HepG2 (cell line): ENCODE results near the gene YPEL5. TPM values are rescaled to one million over a fixed set of nuclear protein-coding genes. Genes with fewer than 3 reads are reported as not detected.

ENCODE experiments used
- AGO1 ChIP-seq: fragments of 200-400 bp; formaldehyde crosslinking; IDR thresholded peaks from 2 replicates; pipeline ENCODE4 v1.6.1; 2017; ENCODE audit warnings: mild to moderate bottlenecking, low read depth, low read length, moderate library complexity; ENCODE audit not compliant: poor library complexity, severe bottlenecking
- AKAP8 ChIP-seq: sonication (generic); formaldehyde crosslinking; IDR thresholded peaks from 2 replicates; pipeline ENCODE4 v1.5.1; 2020; ENCODE audit warnings: mild to moderate bottlenecking, missing genetic modification reagents
- GATAD1 ChIP-seq: IDR thresholded peaks from 2 replicates; pipeline ENCODE4 v1.6.1; 2016; ENCODE audit warnings: missing genetic modification reagents, missing compliant biosample characterization
- JUN ChIP-seq: sonication (generic); formaldehyde crosslinking; IDR thresholded peaks from 2 replicates; pipeline ENCODE4 v1.4.0; 2020; ENCODE audit warnings: mild to moderate bottlenecking, missing genetic modification reagents
- JUNB ChIP-seq: sonication (generic); formaldehyde crosslinking; IDR thresholded peaks from 2 replicates; pipeline ENCODE4 v1.8.0; 2022; ENCODE audit warnings: missing genetic modification reagents, mild to moderate bottlenecking, borderline replicate concordance
- KLF16 ChIP-seq, 2 experiments: sonication (generic) in 1 of 2; formaldehyde crosslinking in 1 of 2; IDR thresholded peaks; 2 replicates each; pipeline versions ENCODE4 v1.6.1 to v1.8.0; 2016 to 2023; ENCODE audit warnings: missing genetic modification reagents in 2 of 2, missing compliant biosample characterization in 1 of 2
- POLR2AphosphoS5 ChIP-seq: IDR thresholded peaks from 2 replicates; pipeline ENCODE4 v1.6.1; 2012; ENCODE audit warnings: low read depth, low read length
- SAFB2 ChIP-seq: sonication (generic); formaldehyde crosslinking; IDR thresholded peaks from 2 replicates; pipeline ENCODE4 v1.5.1; 2020; ENCODE audit warnings: missing genetic modification reagents, low read depth, mild to moderate bottlenecking, borderline replicate concordance
- SALL1 ChIP-seq: sonication (generic); formaldehyde crosslinking; IDR thresholded peaks from 2 replicates; pipeline ENCODE4 v1.8.0; 2022; ENCODE audit warnings: mild to moderate bottlenecking, missing genetic modification reagents
- SALL2 ChIP-seq: sonication (generic); formaldehyde crosslinking; IDR thresholded peaks from 2 replicates; pipeline ENCODE4 v1.8.1; 2023; ENCODE audit warnings: mild to moderate bottlenecking, missing genetic modification reagents, inconsistent platforms
- SAP130 ChIP-seq: IDR thresholded peaks from 2 replicates; pipeline ENCODE4 v1.6.1; 2016; ENCODE audit warnings: low read depth
- SOX5 ChIP-seq: IDR thresholded peaks from 2 replicates; pipeline ENCODE4 v1.6.1; 2016; ENCODE audit warnings: borderline replicate concordance
- TMF1 ChIP-seq: sonication (generic); formaldehyde crosslinking; IDR thresholded peaks from 2 replicates; pipeline ENCODE4 v1.8.1; 2022; ENCODE audit warnings: low read depth, missing genetic modification reagents
- ZNF496 ChIP-seq: sonication (generic); formaldehyde crosslinking; IDR thresholded peaks from 2 replicates; pipeline ENCODE4 v1.8.1; 2023; ENCODE audit warnings: mild to moderate bottlenecking, moderate library complexity, missing genetic modification reagents; ENCODE audit not compliant: insufficient replicate concordance
- polyA plus RNA-seq, 8 experiments: library from polyadenylated mRNA; depleted of rRNA in 3 of 8; stranded (reverse) in 7 of 8; unstranded in 1 of 8; fragments of >200 nt; fragmentation: Illumina TruSeq in 4 of 8; extraction: Trizol in 4 of 8; gene quantifications; 2 replicates each; pipeline versions ENCODE4 v1.2.1 to v1.2.3, GENCODE V29; 2011 to 2016; ENCODE audit warnings: low read depth in 4 of 8, missing spikeins in 1 of 8, mixed read lengths in 1 of 8; ENCODE audit not compliant: insufficient read depth in 1 of 8
- total RNA-seq, 5 experiments: library from RNA; depleted of rRNA; stranded (reverse); fragments of >200 nt; fragmentation: Illumina TruSeq; extraction: Trizol; gene quantifications; 2 replicates each; pipeline ENCODE4 v1.2.3, GENCODE V29; 2016; ENCODE audit warnings: low read depth in 1 of 5
- TF ChIP-seq, protein P1 (sequence below), 2 experiments: sonication (generic) in 1 of 2; formaldehyde crosslinking in 1 of 2; IDR thresholded peaks; 2 replicates each; pipeline versions ENCODE4 v1.4.0 to v1.6.1; 2018 to 2020; ENCODE audit warnings: missing genetic modification reagents in 2 of 2, borderline replicate concordance in 1 of 2, low read depth in 1 of 2, mild to moderate bottlenecking in 1 of 2, missing biosample characterization in 1 of 2
- TF ChIP-seq, protein P2 (sequence below): sonication (generic); formaldehyde crosslinking; IDR thresholded peaks from 2 replicates; pipeline ENCODE4 v1.4.0; 2020; ENCODE audit warnings: missing genetic modification reagents
- TF ChIP-seq, protein P3 (sequence below): sonication (generic); formaldehyde crosslinking; conservative IDR thresholded peaks from 2 replicates; pipeline ENCODE4 v1.4.0; 2020; ENCODE audit warnings: mild to moderate bottlenecking, missing genetic modification reagents, moderate library complexity
- TF ChIP-seq, protein P4 (sequence below): sonication (generic); formaldehyde crosslinking; IDR thresholded peaks from 2 replicates; pipeline ENCODE4 v1.5.0; 2020; ENCODE audit warnings: missing genetic modification reagents

YPEL5 gene
- total and polyA plus RNA-seq, 2 of the 13 experiments (the other 11 are each of a cell fraction or from before 2014, with no cell fraction given) = 12.7 to 49.7 TPM

DNA sequence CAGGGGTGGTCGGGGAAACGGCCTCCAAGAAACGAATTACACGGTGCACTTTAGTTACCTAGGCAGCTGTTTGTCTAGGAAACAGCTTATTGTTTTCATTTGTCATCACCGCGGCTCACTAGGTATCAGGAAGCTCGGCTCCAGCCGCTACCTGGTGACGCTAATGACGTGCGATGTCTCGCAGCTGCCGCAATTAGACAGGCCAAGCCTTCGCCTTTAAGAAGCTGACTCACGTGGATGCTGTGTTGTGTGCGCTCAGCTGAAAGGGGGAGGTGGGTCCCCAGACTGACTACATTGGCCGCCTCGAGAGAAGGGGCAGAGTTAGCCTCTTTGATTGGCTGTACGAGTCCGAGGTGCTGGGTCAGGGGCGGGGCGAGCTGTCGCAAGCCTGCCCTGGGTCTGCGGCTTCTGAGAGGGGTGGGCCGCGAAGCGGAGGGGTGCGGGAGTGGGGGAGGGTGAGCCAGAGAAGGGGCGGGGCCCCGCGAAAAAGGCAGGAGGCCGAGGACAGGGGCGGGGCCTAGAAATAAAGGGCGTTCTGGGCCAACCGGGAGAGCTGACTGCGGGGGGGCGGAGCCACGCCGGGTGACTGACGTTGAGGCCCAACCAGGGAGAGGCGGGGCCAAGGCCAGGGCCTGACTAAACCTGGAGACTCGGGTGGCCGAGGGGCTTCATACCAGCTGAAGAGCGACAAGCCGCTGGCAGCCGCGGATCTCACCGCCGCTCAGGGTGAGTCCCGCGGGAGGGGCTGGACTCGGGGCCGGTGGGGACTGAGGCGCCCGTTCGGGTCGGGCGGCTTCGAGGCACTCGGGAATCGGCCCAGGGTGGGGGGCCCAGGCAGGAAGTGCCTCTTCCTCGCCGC is at the start of gene YPEL5 (continued):
- TF ChIP-seq SALL2 (CRISPR knock-in tag) (peak; percentile 44; the same call in 1 of the 2 replicates), GATAD1 (CRISPR knock-in tag) (peak; percentile 74), KLF16 (CRISPR knock-in tag; IDR thresholded peaks at IDR 0.05) (peak in 1 of 2 experiments; percentile 78; a peak in 1 of 4 replicates), AKAP8 (peak; percentile 94), SAFB2 (CRISPR knock-in tag) (no peak; the same call in 1 of the 2 replicates), SOX5 (peak; percentile 48; the same call in 1 of the 2 replicates), ZNF496 (CRISPR knock-in tag) (no peak), AGO1 (peak; percentile 58), POLR2AphosphoS5 (peak; percentile 76), SALL1 (CRISPR knock-in tag) (peak; percentile 87), JUN (CRISPR knock-in tag) (0 out of 2 replicates have a peak, but pooled peaks have one; percentile 32), SAP130 (CRISPR knock-in tag) (peak; percentile 97), TMF1 (CRISPR knock-in tag) (peak; percentile 76; the same call in 1 of the 2 replicates), JUNB (CRISPR knock-in tag) (no peak)
- TF ChIP-seq, protein P1, sequence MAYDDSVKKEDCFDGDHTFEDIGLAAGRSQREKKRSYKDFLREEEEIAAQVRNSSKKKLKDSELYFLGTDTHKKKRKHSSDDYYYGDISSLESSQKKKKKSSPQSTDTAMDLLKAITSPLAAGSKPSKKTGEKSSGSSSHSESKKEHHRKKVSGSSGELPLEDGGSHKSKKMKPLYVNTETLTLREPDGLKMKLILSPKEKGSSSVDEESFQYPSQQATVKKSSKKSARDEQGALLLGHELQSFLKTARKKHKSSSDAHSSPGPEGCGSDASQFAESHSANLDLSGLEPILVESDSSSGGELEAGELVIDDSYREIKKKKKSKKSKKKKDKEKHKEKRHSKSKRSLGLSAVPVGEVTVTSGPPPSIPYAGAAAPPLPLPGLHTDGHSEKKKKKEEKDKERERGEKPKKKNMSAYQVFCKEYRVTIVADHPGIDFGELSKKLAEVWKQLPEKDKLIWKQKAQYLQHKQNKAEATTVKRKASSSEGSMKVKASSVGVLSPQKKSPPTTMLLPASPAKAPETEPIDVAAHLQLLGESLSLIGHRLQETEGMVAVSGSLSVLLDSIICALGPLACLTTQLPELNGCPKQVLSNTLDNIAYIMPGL (CRISPR knock-in tag; IDR thresholded peaks at IDR 0.05; ENCODE audit: borderline replicate concordance in 1 of 2, low read depth in 1 of 2) = peak; percentile 36 to 49; a peak in 3 of 4 replicates
- TF ChIP-seq, protein P2, sequence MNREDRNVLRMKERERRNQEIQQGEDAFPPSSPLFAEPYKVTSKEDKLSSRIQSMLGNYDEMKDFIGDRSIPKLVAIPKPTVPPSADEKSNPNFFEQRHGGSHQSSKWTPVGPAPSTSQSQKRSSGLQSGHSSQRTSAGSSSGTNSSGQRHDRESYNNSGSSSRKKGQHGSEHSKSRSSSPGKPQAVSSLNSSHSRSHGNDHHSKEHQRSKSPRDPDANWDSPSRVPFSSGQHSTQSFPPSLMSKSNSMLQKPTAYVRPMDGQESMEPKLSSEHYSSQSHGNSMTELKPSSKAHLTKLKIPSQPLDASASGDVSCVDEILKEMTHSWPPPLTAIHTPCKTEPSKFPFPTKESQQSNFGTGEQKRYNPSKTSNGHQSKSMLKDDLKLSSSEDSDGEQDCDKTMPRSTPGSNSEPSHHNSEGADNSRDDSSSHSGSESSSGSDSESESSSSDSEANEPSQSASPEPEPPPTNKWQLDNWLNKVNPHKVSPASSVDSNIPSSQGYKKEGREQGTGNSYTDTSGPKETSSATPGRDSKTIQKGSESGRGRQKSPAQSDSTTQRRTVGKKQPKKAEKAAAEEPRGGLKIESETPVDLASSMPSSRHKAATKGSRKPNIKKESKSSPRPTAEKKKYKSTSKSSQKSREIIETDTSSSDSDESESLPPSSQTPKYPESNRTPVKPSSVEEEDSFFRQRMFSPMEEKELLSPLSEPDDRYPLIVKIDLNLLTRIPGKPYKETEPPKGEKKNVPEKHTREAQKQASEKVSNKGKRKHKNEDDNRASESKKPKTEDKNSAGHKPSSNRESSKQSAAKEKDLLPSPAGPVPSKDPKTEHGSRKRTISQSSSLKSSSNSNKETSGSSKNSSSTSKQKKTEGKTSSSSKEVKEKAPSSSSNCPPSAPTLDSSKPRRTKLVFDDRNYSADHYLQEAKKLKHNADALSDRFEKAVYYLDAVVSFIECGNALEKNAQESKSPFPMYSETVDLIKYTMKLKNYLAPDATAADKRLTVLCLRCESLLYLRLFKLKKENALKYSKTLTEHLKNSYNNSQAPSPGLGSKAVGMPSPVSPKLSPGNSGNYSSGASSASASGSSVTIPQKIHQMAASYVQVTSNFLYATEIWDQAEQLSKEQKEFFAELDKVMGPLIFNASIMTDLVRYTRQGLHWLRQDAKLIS (CRISPR knock-in tag) = no peak
- TF ChIP-seq, protein P3, sequence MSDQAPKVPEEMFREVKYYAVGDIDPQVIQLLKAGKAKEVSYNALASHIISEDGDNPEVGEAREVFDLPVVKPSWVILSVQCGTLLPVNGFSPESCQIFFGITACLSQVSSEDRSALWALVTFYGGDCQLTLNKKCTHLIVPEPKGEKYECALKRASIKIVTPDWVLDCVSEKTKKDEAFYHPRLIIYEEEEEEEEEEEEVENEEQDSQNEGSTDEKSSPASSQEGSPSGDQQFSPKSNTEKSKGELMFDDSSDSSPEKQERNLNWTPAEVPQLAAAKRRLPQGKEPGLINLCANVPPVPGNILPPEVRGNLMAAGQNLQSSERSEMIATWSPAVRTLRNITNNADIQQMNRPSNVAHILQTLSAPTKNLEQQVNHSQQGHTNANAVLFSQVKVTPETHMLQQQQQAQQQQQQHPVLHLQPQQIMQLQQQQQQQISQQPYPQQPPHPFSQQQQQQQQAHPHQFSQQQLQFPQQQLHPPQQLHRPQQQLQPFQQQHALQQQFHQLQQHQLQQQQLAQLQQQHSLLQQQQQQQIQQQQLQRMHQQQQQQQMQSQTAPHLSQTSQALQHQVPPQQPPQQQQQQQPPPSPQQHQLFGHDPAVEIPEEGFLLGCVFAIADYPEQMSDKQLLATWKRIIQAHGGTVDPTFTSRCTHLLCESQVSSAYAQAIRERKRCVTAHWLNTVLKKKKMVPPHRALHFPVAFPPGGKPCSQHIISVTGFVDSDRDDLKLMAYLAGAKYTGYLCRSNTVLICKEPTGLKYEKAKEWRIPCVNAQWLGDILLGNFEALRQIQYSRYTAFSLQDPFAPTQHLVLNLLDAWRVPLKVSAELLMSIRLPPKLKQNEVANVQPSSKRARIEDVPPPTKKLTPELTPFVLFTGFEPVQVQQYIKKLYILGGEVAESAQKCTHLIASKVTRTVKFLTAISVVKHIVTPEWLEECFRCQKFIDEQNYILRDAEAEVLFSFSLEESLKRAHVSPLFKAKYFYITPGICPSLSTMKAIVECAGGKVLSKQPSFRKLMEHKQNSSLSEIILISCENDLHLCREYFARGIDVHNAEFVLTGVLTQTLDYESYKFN (CRISPR knock-in tag) = peak; percentile 68
- TF ChIP-seq, protein P4, sequence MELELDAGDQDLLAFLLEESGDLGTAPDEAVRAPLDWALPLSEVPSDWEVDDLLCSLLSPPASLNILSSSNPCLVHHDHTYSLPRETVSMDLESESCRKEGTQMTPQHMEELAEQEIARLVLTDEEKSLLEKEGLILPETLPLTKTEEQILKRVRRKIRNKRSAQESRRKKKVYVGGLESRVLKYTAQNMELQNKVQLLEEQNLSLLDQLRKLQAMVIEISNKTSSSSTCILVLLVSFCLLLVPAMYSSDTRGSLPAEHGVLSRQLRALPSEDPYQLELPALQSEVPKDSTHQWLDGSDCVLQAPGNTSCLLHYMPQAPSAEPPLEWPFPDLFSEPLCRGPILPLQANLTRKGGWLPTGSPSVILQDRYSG (CRISPR knock-in tag) = no peak
